HG02840 (cell line): ENCODE data around the gene MICALL1.

Source experiments
- ATAC-seq: cut with Tn5 transposase; IDR thresholded peaks from one replicate; pipeline ENCODE4 v1.9.1; 2021; ENCODE audit warnings: mild to moderate bottlenecking, moderate library complexity, moderate number of reproducible peaks; ENCODE audit not compliant: unreplicated experiment, low FRiP score

The MICALL1 gene

GRCh38 chr22:37905534-37906363 lies at the start of gene MICALL1:
MICALL1 (plus strand) TSS chr22:37906297; CDS start chr22:37906423, 126 bp downstream.
- ATAC-seq: peak; percentile 51

GRCh38 chr22:37860796-37861421 lies 45.2 kb upstream of the MICALL1 start:
- no peak for ATAC-seq

GRCh38 chr22:37862570-37863325 lies 43.3 kb upstream of the MICALL1 start:
- ATAC-seq: no peak

GRCh38 chr22:37865510-37865909 lies 40.6 kb upstream of the MICALL1 start:
- ATAC-seq: no peak

- no peak for ATAC-seq
Measured at GRCh38 chr22:37870273-37870672, 35.8 kb upstream of the MICALL1 start.

- ATAC-seq: no peak
Measured at GRCh38 chr22:37880668-37881440, 25.2 kb upstream of the MICALL1 start.

GRCh38 chr22:37884420-37884819 lies 21.7 kb upstream of the MICALL1 start:
- ATAC-seq: no peak

GRCh38 chr22:37887584-37888378 lies 18.3 kb upstream of the MICALL1 start:
- no peak for ATAC-seq

- ATAC-seq: no peak
Measured at GRCh38 chr22:37891926-37892325, 14.2 kb upstream of the MICALL1 start.

- ATAC-seq: no peak
Measured at GRCh38 chr22:37892566-37893335, 13.3 kb upstream of the MICALL1 start.

- ATAC-seq: no peak
Measured at GRCh38 chr22:37893583-37893983, 12.5 kb upstream of the MICALL1 start.

- ATAC-seq: no peak
Measured at GRCh38 chr22:37894939-37895670, 11.0 kb upstream of the MICALL1 start.

GRCh38 chr22:37896181-37896592 lies 9.9 kb upstream of the MICALL1 start:
- ATAC-seq: no peak

- no peak for ATAC-seq
Measured at GRCh38 chr22:37896939-37897338, 9.2 kb upstream of the MICALL1 start.

GRCh38 chr22:37897807-37898206 lies 8.3 kb upstream of the MICALL1 start:
- ATAC-seq: no peak

GRCh38 chr22:37898441-37899181 lies 7.5 kb upstream of the MICALL1 start:
- no peak for ATAC-seq
